PC-9 (cell line): Measurements from ENCODE around the gene SLCO1B1. TPM values are rescaled to one million over a fixed set of nuclear protein-coding genes. Genes with fewer than 3 reads are reported as not detected.

Source experiments
- BruUV-seq: library from RNA; stranded (reverse); fragments of 400-500 nt; replicated peaks from 2 replicates; lab custom pipeline; 2021; lab: Mats Ljungman, UMichigan
- CTCF ChIA-PET: fragments of 300-600 bp; sonication (Branson Sonifier 250); formaldehyde crosslinking; loops from one replicate; lab custom pipeline; 2022; ENCODE audit warnings: antibody characterized with exemption; lab: Charles Lee
- POLR2A ChIA-PET: fragments of 300-600 bp; sonication (Branson Sonifier 250); formaldehyde crosslinking; loops from one replicate; lab custom pipeline; 2022; ENCODE audit warnings: antibody characterized with exemption; ENCODE audit not compliant: unreplicated experiment; lab: Charles Lee
- DNase-seq, 2 experiments: peaks; one replicate each; pipeline versions ENCODE4 v3.0.0 to v3.0.0-alpha.2; 2015 to 2022; ENCODE audit warnings: mixed read lengths in 1 of 2
- H2AFZ ChIP-seq: fragments of 200-600 bp; sonication (generic); 2 replicates; pipeline ENCODE4 v1.8.1; 2017; ENCODE audit warnings: antibody characterized with exemption
- H3F3A ChIP-seq: fragments of 200-600 bp; sonication (generic); 2 replicates; pipeline ENCODE4 v1.8.1; 2017; ENCODE audit warnings: antibody characterized with exemption, mild to moderate bottlenecking, low read depth; ENCODE audit not compliant: insufficient read depth
- H3K27ac ChIP-seq: fragments of 200-600 bp; sonication (generic); 2 replicates; pipeline ENCODE4 v1.6.1; 2016; ENCODE audit warnings: mixed run types
- H3K27me3 ChIP-seq: fragments of 200-600 bp; sonication (generic); 2 replicates; pipeline ENCODE4 v1.6.1; 2016; ENCODE audit warnings: low read depth, mixed run types; ENCODE audit not compliant: insufficient read depth
- H3K36me3 ChIP-seq: fragments of 200-600 bp; sonication (generic); 2 replicates; pipeline ENCODE4 v1.6.1; 2016; ENCODE audit warnings: low read depth, mixed run types
- H3K4me1 ChIP-seq: fragments of 200-600 bp; sonication (generic); replicated peaks from 2 replicates; pipeline ENCODE4 v1.6.1; 2016; ENCODE audit warnings: mixed run types; ENCODE audit not compliant: insufficient read depth
- H3K4me2 ChIP-seq: fragments of 200-600 bp; sonication (generic); 2 replicates; pipeline ENCODE4 v1.6.1; 2017; ENCODE audit warnings: mixed run types
- H3K4me3 ChIP-seq: fragments of 200-600 bp; sonication (generic); 2 replicates; pipeline ENCODE4 v1.6.1; 2016; ENCODE audit warnings: mixed run types
- H3K79me2 ChIP-seq: fragments of 200-600 bp; sonication (generic); 2 replicates; pipeline ENCODE4 v1.6.1; 2017; ENCODE audit warnings: low read depth, mixed run types
- H3K9me2 ChIP-seq: fragments of 200-600 bp; sonication (generic); 2 replicates; pipeline ENCODE4 v1.8.1; 2017; ENCODE audit warnings: mild to moderate bottlenecking; ENCODE audit not compliant: insufficient read depth
- H3K9me3 ChIP-seq: fragments of 200-600 bp; sonication (generic); 2 replicates; pipeline ENCODE4 v1.8.1; 2016; ENCODE audit warnings: low read depth; ENCODE audit not compliant: insufficient read depth
- H4K20me1 ChIP-seq: fragments of 200-600 bp; sonication (generic); 2 replicates; pipeline ENCODE4 v1.8.1; 2017; ENCODE audit not compliant: insufficient read depth
- CTCF ChIP-seq: fragments of 200-600 bp; sonication (generic); conservative IDR thresholded peaks from 2 replicates; pipeline ENCODE4 v1.6.1; 2017; ENCODE audit warnings: mixed run types, antibody characterized with exemption, mild to moderate bottlenecking, moderate library complexity
- EZH2 ChIP-seq: fragments of 200-600 bp; sonication (generic); IDR thresholded peaks from 2 replicates; pipeline ENCODE4 v1.8.0; 2017; ENCODE audit warnings: antibody characterized with exemption, low read depth
- intact Hi-C: fragments of 100-400 bp; cut with micrococcal nuclease; formaldehyde crosslinking; loops from one replicate; pipeline ENCODE4 v1.10.0; 2022; ENCODE audit not compliant: unreplicated experiment
- total RNA-seq: library from RNA; stranded (reverse); gene quantifications from 2 replicates; pipeline ENCODE4 v1.2.3, GENCODE V29; 2021

The SLCO1B1 gene
- total RNA-seq, 1 experiment from 2014 or later, result 0.50 TPM

DNA sequence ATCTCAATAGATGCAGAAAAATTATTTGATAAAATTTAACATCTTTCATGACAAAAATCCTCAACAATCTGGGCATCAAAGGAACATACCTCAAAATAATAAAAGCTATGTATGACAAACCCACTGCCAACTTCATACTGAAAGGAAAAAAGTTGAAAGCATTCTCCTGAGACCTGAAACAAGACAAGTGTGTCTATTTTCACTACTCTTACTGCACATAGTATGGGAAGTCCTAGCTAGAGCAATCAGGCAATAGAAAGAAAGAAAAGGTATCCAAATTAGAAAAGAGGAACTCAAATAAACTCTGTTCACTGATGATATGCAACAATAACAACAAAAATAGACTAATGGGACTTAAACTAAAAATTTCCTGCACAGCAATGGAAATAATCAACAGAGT lies 90.1 kb downstream of the SLCO1B1 start:
- TF ChIP-seq EZH2 (no peak), CTCF (no peak)
- H4K20me1 ChIP-seq, result no peaks in the 10 kb centered on the region
- ChIA-PET CTCF (no interaction called here), POLR2A (no interaction called here)
- no peaks in the 10 kb centered on the region for H3K9me3 ChIP-seq
- no peaks in the 10 kb centered on the region for H3K27me3 ChIP-seq
- no peaks in the 10 kb centered on the region for H3F3A ChIP-seq
- H3K27ac ChIP-seq, result no peak overlapping the region
- no peaks in the 10 kb centered on the region for H3K36me3 ChIP-seq
- no peak for DNase-seq
- H3K9me2 ChIP-seq, result no peaks in the 10 kb centered on the region; the same call in 1 of the 2 replicates
- H3K79me2 ChIP-seq, result no peaks in the 10 kb centered on the region
- no peak overlapping the region for H3K4me2 ChIP-seq
- no TSS peak for BruUV-seq
- H3K4me3 ChIP-seq, result no peak overlapping the region
- intact Hi-C loops, result no loop called here
- no peaks in the 10 kb centered on the region for H3K4me1 ChIP-seq
- H2AFZ ChIP-seq, result no peak overlapping the region

DNA sequence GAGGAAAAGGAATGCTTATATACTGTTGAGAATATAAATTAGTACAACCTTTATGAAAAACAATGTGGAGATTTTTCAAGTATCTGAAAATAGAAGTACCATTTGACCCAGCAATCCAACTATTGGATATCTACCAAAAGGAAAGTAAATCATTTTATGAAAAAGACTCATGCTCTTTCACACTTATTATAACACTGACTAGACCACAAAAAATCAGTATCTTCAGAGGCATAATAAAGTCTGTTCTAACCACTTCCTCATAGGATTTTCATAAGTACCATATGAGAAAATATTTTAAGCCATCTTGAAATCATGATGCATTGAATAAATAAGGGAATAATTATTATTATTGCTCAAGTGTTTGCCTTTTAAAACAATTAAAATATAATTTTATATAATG lies 90.8 kb downstream of the SLCO1B1 start:
- DNase-seq, result no peak
- POLR2A ChIA-PET, result no interaction called here
- TF ChIP-seq CTCF, result no peak
- no peak for TF ChIP-seq EZH2
- no peaks in the 10 kb centered on the region for H4K20me1 ChIP-seq
- H3K9me2 ChIP-seq, result no peaks in the 10 kb centered on the region; the same call in 1 of the 2 replicates
- no peak overlapping the region for H3K4me3 ChIP-seq
- H3K4me2 ChIP-seq, result no peak overlapping the region
- H3K79me2 ChIP-seq, result no peaks in the 10 kb centered on the region
- CTCF ChIA-PET, result no interaction called here
- no peak overlapping the region for H3K27ac ChIP-seq
- no peaks in the 10 kb centered on the region for H3K9me3 ChIP-seq
- H2AFZ ChIP-seq, result no peak overlapping the region
- H3K36me3 ChIP-seq, result no peaks in the 10 kb centered on the region
- no peaks in the 10 kb centered on the region for H3K27me3 ChIP-seq
- intact Hi-C loops, result no loop called here
- BruUV-seq, result no TSS peak
- H3K4me1 ChIP-seq, result no peaks in the 10 kb centered on the region
- no peaks in the 10 kb centered on the region for H3F3A ChIP-seq

DNA sequence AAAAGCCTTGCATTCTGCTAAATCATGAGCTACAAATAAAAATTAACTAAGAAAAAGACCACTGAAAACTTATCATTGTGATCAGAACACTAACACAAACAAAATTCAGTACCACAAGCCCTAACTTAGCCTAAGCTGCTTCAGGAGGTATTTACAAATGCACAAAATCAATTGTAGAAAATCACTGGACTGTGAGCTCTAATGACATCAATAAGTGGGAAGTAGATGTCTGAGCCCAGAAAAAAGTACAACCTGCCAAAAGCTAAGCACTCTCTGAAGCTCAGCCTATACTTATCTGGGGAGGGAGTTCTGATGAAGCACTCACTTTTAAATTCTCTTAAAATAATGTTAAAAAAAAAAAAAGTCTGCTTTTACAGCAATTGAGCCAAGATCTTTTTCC lies 92.9 kb downstream of the SLCO1B1 start:
- intact Hi-C loops, result no loop called here
- Histone ChIP-seq H3K36me3 (no peaks in the 10 kb centered on the region), H4K20me1 (no peaks in the 10 kb centered on the region), H3K27me3 (no peaks in the 10 kb centered on the region), H3K27ac (no peak overlapping the region), H3K4me1 (no peaks in the 10 kb centered on the region), H3K9me3 (no peaks in the 10 kb centered on the region), H3K79me2 (no peaks in the 10 kb centered on the region), H2AFZ (no peak overlapping the region), H3K4me2 (no peak overlapping the region), H3F3A (no peaks in the 10 kb centered on the region), H3K9me2 (no peaks in the 10 kb centered on the region), H3K4me3 (no peak overlapping the region)
- no peak for DNase-seq
- BruUV-seq, result no TSS peak
- POLR2A ChIA-PET, result no interaction called here
- no peak for TF ChIP-seq CTCF
- TF ChIP-seq EZH2, result no peak
- CTCF ChIA-PET, result no interaction called here
